HG03432 (cell line): ENCODE results near the gene CYBA.
"Not testable (repeated sequence)": the region's sequence is repeated elsewhere in the genome, so short reads cannot be mapped to it uniquely, and the experiment has no call there.

Experiments
- ATAC-seq: cut with Tn5 transposase; IDR thresholded peaks from one replicate; pipeline ENCODE4 v1.9.1; 2021; ENCODE audit warnings: mild to moderate bottlenecking, moderate library complexity; ENCODE audit not compliant: unreplicated experiment

Gene CYBA

DNA sequence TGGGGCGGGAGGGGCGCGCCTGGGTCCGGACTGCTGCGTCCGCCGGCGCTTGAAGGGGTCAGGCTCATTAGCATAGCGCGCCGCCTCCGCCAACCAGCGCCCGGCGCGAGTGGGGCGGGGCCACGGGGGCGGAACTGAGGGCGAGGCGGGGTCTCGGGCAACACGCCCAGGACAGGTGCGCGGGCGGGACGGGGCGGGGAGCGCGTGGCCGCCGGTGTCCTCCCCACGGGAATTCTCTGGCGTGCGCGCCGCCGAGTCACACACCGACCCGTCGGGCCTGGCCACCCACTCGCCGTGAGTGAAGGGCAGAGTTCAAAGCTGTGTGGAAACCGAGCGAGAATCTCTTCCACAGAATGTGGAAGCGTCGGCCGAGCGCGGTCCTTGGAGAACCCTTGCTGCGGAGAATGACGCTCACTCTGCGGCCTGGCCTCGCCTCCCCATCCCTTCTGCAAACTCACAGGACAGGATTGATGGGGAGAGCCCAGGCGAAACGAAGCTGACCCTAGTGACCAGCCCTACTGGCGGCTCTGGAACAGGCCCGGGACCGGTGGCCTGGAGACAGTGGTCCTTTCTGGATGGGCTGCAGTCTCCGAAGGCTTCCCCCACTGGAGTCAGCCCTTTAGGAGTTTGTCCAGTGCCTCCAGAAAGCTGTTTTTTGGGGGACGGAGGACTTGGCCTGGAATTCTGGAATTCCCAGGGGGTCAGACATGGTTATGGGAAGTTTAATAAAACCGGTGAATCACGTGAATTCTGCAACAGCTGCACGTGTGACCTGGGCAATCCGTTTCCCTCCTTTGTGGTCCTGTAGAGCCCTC is 35.8 kb upstream of the CYBA start, which contains the start of gene SNAI3:
TSS of gene SNAI3 (minus strand) at position 69 of the 815 bp plus-strand sequence. CDS start 101 bp downstream, outside the sequence.
- peak; percentile 65 for ATAC-seq

DNA sequence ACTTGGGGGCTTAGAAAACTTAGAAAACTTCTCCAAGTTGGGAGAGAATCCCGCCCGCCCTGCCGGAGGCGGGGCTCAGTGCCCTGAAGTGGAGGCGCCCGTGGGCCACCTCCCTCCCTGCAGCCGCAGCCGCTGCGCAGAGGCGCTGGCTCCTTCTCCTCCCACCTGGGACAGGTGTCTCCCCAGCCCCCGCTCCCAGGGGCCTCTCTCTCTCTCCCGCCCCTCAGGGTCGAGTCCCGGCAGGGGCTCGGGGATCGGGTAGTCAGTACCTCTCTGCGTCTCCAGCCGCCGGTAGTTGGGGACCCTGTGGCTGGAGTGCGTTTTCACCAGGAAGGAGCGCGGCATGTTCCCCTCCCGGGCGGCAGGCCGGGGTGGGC is 35.2 kb upstream of the CYBA start:
- ATAC-seq = peak; percentile 3

DNA sequence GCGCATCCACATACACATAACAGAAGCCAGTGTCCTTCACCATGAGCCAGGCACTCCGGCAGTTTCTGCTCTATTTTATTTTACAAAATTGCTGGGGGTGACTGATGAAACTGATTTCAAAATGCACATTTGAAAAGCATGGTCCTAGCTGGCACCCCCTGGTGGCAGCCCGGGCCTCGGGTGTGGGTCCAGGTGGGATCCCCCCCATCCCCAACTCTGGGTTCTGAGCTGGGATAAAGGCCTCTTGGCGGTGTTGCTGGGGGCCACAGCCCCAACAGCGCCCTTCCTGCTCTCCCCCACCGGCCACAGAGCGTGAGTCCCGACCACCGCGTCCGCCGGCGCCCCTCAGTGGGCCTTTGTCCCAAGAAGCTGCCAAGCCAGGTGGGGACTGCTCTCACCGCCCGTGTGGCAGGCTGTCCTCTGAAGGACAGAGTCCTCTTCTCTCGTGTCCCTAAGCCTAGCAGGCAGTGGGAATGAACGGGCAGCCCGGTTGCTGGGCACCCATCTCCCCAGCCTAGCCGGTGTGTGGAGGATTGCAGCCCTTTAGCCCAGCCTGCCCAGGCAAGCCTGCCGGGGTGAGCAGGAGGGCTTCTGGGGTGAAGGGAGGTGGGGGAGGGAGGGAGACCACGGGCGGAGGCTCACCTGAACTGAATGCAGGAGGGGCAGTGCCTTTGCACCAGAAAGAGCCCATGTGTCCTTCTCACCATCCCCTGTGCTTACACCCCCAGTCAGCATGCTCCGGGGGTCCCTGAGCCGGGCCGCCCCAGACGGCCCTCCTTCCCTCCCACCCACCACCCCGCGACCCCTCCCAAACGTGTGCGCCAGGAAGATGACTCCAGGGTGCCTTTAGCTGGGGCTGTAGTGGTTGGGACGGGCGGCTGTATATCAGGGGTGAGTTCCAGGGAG is 34.6 kb upstream of the CYBA start:
- ATAC-seq = no peak

DNA sequence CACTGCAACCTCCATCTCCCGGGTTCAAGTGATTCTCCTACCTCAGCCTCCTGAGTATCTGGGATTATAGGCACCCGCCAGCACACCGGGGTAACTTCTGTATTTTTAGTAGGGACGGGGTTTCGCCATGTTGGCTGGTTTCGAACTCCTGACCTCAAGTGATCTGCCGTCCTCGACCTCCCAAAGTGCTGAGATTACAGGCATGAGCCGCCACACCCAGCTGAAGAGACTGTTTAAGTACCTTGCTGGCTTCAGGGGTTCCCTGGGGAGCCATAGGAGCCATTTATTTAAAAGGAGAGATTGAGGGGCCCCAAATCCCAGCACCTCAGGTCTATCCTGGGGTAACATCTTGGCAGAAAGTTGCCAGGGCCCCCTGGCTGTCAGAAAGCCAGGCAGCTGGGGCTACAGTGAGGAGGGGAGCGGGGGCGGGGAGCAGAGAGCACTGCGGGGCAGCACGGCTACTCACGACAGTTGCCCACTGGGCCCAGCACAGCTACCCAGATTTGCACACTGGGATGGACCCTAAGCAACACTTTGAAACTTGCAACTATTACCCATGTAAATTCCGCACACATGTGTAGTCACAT is 33.8 kb upstream of the CYBA start:
- no peak for ATAC-seq

DNA sequence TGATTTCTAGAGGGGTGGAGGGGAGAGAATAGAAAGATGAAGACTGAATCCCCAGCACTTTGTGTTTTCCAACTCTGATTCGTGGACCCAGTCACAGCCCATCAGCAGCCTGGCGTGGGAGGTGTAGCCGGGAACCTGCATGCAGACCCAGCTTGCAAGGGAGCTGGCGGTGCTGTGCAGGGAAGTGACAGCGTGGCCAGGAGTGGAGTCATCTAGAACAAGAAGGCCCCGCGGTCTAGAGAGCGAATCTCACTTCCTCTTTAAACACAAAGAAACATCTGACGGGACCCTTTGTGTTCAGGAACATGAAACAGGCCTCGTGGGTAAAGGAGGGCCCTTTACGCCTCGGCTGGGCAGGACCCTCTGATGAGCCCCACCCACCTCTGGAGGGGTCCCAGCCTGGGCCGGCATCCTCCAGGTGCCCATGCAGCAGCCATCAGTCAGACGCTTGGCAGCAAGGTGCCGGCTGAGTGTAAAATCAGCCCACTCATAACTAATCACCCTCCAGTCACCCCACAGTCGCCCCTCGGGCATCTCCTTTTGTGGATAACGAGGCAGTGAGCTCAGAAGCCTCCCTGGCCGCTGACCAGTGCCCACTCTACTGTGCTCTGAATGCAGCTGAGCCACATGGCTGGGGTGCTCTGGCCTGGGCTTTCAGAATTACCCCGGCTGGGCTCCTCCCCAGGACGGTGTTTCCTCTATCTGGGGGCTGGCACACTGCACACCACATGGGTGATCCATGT is 31.0 kb upstream of the CYBA start:
- peak; percentile 70 for ATAC-seq

DNA sequence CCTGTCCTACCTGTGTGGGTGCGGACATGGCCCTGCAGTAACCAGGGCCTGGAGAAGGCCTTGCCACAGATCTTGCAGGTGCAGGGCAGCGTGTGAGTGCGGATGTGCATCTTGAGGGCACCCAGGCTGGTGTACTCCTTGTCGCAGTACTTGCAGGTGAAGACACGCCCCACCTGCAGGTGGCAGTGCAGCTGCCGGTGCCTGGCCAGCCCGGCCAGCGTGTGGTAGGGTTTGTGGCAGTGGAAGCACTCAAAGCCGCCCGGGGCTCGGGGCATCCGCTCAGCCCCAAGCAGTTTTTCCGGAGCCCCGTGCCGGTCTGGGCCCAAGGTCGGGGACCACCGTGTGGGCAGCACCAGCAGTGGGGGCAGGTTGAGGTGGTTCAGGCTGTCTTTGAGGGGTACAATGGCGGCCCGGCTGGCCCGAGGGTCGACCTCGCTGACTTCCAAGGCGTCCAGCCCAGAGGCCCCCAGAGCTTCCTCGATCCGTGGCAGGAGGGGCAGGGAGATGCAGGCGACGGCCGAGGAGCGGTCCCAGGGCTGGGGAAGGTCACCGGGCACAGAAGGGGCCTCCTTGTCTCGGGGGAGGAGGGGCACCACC is 30.3 kb upstream of the CYBA start:
- peak; percentile 15 for ATAC-seq

DNA sequence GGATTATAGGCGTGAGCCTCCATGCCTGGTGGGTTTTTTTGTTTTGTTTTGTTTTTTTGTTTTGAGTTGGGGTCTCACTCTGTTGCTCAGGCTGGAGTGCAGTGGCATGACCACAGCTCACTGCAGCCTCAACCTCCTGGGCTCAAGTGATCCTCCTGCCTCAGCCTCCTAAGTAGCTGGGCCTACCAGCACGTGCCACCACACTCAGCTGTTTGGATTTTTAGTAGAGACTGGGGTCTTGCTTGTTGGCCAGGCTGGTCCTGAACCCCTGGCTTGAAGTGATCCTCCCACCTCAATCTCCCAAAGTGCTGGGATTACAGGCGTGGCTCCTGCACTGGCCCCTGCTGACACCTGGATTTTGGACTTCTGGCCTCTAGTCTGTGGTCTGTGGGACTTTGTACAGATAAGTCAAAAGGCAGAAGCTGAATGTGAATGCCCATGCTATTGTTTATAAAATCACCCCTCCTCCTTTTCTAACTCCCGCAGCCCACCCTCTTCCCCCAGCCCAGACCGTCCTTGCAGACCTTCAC is 29.8 kb upstream of the CYBA start:
- ATAC-seq = no peak

DNA sequence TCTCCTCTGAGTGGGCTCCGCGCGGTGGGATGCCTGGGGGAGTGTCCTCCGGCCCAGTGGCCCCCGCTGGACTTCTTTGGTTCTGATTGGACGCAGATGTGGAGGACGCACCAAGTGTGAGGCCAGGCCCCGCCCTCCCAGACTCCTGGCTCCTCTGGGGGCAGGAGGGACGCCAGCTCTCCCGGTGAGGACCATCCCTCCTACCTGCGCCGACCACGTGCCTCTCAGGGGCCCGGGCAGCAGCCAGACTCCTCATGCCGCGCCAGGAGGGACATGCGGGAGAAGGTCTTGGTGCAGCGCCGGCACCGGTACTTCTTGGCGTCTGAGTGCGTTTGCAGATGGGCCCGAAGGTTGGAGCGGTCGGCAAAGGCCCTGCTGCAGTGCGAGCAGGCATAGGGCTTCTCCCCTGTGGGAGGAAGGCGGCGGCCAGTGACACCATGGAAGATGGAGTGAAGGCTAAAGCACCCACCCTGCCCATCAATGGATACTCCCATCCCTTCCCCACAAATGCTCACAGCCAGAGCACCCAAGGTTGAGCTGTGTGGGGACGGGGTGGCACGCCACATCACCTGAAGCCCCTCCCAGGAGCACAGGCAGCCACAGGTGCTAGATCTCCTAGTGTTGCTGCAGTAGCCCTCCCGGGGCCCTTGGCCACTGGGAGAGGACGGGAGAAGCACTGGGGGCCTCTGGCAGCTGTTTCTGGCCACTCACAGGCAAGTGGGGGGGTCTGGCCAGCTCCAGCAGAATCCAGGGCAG is 27.5 kb upstream of the CYBA start:
- no peak for ATAC-seq

DNA sequence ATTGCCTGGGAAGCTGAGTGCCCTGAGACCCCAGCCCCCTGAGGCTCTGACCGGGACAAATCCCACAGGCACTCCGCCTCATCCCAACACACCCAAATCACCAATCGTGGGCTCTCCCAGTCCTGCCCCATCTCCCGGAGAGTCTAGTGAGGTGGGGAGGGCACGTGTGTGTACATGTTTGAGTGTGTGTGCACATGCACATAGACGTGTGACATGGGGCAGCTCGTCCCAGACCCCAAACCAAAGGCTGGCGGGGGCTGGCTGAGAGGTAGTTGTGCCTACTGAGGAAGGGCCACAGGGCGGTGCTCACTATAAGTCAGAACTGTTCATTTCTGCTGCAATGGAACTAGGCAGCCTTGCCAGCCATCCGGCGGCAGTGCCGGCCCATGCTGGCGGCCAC is 26.9 kb upstream of the CYBA start:
- no peak for ATAC-seq

DNA sequence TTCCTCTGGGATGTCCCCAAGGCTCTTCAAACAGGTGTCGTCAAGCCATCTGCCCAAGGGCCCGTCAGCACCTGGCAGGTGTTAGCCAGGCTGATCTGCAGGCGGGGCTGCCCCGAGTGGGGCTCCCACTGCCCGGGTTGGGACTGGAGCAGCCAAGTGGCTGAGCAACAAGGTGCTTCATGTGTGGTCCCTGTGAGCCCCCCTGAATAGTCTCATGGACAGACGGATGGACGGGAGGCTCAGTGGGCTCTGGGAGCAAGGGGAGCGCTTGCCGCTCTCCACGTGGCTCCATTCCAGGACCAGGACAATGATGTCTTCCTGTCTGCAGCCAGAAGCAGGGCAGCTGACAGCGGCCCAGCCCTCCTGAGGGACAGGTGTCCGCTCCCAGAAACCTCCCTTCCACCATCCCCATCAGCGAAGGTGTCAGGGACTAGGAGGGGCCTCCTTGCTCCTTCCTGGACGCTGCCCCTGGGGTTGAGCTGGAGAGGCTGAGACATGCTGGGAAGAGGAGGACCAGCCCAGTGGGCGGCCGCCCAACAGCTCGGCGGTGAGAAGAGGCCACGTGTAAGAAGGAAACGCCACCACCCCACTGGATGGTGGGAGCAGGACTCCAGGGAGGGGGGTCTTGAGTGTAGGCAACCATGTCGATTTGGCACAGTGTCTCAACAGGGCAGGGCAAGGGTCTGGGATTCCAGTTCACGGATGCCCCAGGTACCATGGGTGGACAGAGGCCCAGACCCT is 25.8 kb upstream of the CYBA start:
- ATAC-seq = no peak

DNA sequence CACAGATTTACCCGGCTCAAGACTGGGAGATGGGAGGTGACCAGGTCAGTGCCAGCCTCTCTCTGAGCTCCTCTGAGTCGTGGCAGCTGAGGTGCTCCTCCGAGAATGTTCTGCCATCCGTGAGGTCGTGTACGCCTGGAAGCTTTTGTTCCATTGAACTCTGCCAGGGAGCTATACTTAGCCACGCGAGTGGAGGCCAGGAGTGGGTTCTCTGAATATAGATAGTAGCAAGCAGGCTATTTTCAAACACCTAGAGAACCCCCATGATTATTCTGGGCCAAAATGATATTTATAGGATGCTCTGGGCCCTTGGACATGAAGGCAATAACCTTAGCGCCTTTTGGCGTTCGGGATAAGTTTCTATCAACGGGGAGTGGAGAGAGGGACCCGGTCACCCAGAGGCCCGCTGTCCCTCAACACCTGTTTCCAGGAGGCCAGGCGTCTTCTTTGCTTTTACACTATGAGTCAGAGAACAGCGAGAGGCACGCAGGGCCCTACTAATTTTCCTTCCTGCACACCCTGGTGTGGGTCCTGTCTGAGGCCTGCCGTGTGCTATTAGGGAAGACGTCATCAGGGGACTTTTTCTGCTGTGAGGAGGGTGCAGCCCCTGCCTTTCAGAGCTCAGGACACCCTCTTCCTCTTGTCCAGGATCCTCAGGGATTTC is 23.0 kb upstream of the CYBA start:
- ATAC-seq = no peak

DNA sequence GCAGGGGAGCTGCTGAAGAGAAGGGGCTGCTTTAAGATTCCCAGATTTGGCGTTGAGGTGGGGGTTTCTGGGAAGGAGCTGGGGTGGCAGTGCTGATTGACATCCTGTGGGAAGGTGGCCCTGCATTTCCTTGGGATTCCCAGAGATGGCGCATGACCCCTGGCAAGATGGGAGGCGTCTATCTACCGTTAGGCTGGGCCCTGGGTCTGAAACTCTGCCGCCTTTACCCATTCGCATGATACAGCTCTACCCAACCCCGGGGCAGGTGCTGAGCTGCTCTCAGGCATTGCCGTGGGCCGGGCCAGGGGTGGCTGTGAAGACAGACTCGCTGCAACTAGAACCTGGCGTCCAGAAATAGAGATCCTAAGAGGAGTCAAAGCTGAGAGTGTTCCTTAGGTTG is 21.9 kb upstream of the CYBA start:
- ATAC-seq = no peak

DNA sequence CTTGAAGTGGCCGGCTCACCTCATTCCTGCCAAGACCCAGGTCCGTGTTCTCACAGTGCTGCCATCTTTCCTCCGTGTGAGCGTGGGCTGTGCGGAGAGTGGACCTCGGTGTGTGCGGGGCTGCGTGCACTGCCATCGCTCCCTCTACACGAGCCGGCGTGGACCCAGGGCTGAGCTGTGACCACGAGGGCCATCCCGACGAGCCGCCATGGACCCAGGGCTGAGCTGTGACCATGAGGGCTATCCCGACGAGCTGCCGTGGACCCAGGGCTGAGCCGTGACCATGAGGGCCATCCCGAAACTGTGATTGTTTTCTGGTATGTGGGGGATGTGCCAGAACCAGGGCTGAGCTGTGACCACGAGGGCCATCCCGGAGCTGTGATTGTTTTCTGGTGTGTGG is 21.0 kb upstream of the CYBA start:
- ATAC-seq = no peak

DNA sequence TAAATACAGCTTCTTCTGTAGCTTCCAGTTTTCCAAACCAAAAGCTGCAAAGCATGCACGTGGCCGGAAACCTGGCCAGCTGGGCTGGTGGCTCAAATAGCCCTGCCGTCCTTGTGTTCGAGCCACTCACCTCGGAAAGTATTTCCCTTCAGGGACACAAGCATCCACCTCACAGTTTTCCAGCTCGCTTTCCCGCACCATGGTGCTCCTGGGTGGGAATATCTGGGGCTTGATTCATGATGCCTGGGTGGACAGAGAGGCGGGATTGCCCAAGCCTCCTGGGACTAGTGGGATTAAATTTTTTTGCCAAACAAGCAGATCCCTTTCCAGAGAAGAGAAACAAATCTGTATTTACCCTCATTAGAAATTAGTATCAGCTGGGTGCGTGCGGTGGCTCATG is 19.1 kb upstream of the CYBA start:
- ATAC-seq = no peak

DNA sequence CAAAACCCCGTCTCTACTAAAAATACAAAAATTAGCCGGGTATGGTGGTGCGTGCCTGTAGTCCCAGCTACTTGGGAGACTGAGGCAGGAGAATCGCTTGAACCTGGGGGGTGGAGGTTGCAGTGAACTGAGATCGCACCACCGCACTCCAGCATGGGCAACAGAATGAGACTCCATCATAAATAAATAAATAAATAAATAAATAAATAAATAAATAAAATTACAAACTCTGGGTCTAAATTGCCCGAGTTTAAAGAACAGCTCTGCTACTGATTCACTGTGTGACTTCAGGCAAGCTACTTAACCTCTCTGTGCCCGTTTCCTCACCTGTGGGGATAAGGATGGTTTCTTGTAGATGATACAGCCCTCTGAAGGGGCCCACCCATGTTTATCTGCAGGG is 18.6 kb upstream of the CYBA start:
- ATAC-seq = not testable (repeated sequence)

DNA sequence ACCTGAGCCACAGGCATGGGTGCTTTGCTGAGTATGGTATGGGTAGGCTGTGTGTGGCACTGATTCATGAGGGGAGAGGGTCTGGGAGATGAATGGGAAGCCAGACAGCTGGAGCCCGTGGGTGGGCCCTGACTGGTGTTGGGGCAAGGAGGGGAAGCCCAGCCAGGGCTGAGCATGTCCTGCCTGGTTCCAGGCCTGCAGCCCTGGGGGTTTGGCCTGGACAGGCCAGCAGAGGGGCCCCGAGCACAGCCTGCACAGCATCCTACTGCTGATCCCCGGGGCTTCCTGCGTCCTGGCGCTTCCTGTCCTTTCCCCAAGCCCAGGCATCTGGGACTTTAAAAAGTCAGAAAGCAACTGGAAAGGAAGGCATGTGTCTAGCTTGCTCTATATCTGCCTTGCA is 16.6 kb upstream of the CYBA start:
- ATAC-seq = no peak

DNA sequence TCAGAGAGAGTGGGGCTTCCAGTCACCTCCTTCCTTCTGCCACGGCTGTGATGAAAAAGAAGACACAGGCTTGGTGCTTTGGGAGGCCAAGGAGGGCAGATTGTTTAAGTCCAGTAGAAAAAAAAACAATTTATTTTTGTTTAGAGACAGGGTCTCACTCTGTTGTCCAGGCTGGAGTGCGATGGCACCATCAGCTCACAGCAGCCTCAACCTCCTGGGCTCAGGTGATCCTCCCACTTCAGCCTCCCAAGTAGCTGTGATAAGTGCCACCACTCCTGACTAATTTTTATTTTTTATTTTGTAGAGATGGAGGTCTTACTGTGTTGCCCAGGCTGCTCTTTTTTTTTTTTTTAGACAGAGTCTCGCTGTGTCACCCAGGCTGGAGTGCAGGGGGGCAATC is 14.7 kb upstream of the CYBA start:
- no peak for ATAC-seq

DNA sequence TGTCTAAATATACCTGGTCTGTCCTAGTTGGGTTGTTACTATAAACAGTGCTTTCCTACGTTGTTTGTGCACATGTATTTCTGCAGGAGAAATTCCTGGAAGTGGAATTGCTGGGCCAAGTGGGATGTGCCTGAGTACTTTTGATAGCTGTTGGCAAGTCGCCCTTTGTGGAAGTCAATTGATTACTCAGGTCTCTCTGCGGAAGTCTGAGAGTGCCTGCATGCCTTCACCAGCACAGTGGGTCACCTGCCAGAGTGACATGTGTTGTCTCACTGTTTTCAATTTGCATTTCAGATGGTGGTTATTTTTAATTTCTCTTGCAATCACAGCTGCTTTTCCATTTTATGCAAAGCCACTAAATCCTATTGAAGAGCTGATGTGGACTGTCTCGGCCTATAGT is 14.3 kb upstream of the CYBA start:
- no peak for ATAC-seq
